HG03558 (cell line): Measurements from ENCODE around the gene RHPN2.
"Not testable (repeated sequence)": the region's sequence is repeated elsewhere in the genome, so short reads cannot be mapped to it uniquely, and the experiment has no call there.

Experiments used
- ATAC-seq: cut with Tn5 transposase; IDR thresholded peaks from one replicate; pipeline ENCODE4 v1.9.1; 2021; ENCODE audit warnings: moderate number of reproducible peaks; ENCODE audit not compliant: unreplicated experiment; ENCODE audit errors: extremely low read depth

The RHPN2 gene

DNA sequence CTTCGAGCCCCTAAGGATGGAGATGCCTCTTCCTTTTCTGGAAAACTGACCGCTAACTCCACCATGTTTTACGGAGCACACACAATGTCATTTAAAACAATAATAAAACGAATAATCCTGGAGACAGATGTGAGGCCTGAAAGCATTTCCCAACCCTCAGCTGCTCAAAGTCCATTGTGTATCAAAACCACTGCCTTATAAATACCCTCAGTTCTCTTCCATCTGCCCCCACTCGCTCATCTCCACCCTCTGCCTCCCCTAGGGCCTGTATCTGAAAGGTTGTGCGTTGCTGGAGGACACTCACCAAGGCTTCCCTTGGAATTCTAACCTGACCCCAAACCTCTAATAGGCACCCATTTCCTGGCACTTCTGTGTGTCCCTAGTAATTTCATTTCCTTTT is 82.2 kb downstream of the RHPN2 start:
- not testable (repeated sequence) for ATAC-seq

DNA sequence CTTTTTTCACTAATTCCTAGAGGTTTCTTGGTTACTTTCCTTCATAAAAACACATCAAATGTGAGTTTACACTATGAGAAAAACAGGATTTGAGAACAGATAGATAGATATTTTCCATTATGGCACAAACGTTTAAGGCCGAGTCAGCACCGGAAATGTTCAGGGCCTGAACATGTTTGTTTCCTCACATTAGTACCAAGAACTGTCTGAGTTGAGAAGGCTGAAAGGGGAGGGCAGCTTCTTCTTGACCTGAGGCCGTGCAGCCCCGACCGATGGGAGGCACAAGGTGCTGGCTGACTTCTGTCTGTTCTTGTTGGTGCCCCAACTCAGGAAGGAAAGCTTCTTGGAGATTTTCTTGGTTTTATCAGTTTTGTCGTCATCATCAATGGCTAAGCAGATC is 84.9 kb downstream of the RHPN2 start:
- not testable (repeated sequence) for ATAC-seq

DNA sequence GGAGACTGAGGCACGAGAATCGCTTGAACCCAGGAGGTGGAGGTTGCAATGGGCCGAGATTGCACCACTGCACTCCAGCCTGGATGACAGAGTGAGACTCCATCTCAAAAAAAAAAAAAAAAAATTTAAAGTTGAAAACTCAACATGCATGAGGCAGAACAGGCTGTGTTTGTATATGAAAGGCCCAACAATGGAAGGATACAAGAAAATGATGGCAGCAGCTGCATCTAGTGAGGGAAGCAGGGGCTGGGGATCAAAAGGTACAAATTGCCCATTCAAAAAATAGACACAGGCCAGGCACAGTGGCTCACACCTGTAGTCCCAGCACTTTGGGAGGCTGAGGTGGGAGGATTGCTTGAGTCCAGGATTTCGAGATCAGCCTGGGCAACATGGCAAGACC is 86.9 kb downstream of the RHPN2 start:
- ATAC-seq, result not testable (repeated sequence)

DNA sequence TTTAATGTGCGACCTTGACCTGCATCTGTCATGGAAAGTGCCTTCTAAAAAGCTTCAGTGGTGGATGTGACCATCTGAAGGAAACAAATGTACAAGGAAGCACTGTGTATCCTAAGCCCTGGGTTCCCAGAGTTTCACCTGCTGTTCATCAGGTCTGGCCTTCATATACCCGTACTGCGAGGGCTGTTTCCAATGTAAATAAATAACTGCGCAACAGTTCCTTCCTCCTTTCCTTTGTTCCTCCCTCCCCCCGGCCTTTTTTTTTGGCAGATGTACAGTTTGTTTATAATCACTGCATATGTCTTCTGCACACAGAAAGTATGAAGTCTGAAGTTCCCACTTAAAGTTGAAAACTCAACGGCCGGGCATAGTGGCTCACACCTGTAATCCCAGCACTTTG is 87.4 kb downstream of the RHPN2 start:
- ATAC-seq, result no peak

DNA sequence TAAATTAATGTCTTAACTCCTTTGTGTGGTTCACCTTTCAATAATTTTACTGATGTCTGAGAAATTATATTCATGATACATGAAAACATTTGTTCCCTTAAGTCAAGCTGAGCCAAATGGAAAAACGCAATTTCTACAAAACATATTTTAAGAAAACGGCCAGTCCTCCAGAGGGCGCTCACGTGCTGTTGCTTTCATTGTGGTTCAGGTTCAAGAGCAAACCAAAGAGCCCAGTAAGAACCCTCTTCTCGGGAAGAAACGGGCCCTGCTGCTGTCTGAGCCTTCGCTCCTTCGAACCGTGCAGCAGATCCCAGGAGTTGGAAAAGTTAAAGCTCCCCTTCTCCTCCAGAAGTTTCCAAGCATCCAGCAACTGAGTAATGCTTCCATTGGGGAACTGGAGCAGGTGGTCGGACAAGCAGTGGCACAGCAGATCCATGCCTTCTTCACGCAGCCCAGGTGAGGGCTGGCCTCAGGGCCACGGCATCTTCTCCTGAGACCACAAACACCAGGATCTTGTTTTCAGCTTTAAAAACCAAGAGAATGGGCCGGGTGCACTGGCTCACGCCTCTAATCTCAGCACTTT is 88.4 kb downstream of the RHPN2 start:
- no peak for ATAC-seq

DNA sequence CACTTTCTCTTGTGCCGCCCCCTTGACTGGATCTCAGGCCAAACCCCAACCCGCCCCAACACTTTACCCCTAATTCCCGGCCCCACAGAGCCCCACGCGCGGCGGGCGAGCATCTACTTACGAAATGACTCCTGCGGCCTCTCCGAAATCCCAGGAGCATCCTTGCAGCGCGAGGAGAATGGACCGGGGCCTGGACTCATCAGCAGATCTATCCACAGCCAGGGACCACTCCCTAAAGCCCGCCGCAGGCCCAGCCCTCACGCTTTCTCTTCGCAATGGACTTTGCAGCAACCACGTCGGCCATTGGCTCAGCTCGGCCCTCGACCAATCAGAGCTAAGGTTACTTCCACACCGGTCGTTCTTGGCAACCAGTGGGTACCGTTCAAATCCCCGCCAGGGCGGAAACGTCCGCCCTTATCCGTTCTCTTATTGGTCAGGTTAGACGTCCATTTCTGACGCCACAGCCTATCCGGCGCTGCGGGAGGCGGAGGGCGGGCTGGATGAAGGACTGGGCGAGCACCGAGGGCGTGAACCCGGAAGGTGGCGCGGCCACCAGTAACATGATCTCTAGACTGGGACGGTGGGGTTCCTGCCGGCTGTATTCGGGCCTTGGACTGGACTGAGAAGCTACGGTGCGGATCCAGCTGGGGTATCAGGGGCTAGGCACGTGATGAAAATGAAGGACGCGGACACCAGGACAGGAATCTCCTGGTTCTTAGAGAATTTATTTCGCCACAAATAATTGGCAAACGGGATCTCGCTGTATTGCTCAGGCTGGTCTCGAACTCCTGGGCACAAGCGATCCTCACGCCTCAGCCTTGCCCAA is 92.8 kb downstream of the RHPN2 start, which contains the start of the genes CEP89 and FAAP24:
Gene CEP89, minus strand, starts transcription at position 244 of the 826 bp plus-strand sequence. Its CDS starts 84 bp downstream, at position 160.
Gene FAAP24, plus strand, starts transcription at position 528 of the 826 bp plus-strand sequence. CDS start 955 bp downstream, outside the sequence.
- peak; percentile 97 for ATAC-seq

DNA sequence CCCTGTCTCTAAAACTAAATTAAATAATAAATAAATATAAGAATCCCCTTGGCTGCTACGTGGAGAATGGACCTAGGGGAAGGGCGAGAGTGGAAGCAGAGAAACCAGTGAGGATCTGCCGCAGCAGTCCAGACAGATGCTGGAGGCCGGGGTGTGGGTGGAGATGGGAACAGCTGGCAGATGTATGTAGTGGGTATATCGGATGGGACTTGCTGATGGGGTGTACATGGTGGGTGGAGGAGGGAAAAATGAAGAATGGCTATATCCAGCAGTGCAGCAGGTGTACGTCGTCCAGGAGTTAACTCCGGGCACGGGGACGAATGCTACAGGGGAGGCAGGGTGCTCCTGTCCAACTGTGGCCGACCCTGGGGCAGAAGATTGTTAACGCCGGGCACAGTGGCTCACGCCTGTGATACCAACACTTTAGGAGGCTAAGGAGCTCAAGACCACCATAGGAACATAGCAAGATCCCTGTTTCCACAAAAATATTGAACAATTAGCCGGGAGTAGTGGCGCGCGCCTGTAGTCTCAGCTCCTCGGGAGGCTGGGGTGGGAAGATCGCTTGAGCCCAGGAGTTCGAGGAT is 93.6 kb downstream of the RHPN2 start:
- no peak for ATAC-seq

DNA sequence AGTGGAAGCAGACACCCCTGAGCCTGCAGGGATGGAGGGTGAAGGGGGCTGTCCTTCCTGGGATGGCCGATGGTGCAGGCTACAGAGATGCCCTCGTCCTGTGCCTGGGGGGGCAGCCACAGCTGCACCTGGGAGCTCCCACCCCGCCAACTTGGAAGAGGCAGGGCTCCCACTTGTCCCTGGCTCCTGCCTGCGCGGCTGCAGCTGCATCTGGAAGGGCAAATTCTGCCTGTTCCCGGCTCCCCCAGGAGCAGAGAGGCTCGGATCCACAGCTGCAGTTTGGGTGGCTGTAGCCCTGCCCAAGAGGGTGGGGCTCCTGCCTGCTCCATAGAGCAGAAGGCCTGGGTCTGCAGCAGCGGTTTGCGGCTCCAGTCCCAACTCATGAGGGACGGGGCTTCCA is 95.1 kb downstream of the RHPN2 start:
- no peak for ATAC-seq

DNA sequence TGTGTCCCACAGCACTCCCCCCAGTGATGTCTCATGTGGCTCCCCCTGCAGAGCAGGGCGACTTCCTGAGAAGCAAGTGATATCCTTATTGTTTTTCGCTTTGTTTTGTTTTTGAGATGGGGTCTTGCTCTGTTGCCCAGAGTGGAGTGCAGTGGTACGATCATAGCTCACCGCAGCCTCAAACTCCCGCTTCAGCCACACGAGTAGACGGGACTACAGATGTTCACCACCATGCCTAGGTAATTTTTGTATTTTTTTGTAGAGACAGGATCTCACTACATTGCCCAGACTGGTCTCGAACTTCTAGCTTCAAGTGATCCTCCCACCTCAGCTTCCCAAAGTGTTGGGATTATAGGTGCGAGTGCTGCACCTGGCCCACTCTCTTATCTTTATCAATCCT is 97.9 kb downstream of the RHPN2 start:
- ATAC-seq, result no peak

DNA sequence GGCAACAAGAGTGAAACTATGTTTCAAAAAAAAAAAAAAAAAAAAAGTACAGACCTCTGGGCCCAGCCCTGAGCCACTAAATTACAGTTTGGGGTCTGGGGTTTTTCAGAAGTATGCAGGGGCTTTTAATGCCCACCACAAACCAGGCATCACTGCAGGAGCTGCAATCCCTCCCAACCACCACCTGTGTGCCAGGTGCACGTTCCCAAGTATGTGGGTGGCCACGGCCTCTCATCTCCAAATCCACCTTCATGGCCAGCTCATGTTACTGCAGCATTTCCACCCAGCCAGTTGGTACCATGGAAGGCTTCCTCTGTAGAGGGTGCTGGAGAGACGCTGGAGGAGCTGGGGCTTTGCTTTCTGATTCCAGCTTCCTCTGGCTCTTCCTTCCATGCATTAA is 119.4 kb downstream of the RHPN2 start:
- no peak for ATAC-seq

DNA sequence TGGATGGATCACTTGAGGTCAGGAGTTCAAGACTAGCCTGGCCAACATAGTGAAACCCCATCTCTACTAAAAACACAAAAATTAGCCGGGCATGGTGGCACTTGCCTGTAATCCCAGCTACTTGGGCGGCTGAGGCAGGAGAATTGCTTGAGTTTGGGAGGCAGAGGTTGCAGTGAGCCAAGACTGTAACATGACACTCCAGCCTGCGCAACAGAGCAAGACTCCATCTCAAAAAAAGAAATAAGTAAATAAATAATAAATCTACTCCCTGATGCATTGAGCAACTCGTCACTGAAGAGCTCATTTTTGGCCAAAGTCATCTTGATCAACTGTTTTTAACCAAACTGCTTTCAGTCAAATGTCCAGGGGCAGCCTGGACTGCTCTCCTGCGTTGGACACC is 123.4 kb downstream of the RHPN2 start:
- ATAC-seq, result not testable (repeated sequence)

DNA sequence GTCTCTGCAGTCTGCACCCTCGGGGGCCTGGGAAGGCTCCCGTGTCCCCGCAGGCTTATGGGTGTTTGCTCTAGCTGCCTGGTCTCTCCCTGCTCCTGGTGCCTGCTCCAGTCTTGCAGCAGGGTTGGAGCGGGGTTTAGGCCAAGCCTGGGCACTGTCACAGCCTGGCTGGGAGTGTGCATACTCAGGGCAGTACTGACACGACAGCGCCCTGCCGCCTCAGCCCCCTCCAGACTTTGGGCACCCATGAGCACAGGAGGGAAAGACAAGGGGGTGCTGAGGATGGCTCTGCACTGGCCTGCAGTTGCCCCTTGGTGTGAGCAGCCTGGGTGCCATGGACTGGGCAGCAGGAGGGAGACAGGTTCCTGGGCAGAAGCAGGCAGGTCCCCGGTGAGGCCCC is 128.6 kb downstream of the RHPN2 start:
- no peak for ATAC-seq

DNA sequence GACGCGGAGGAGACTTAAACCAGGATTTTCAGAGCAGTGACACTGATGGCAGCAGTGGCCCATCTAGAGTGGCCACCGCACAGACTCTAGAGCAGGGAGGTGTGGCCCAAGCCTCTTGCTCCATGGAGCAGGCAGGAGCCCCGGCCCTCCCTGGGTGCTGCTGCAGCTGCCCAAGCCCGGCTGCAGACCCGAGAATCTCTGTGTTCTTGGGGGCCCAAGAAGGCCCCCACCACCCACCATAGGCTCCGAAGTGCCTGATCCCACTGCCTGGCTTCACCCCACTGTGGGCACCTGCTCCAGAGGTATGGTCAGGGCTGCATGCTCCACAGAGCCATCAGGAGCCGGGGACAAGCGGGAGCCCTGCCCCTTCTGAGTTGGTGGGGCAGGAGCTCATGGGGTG is 129.1 kb downstream of the RHPN2 start:
- no peak for ATAC-seq

DNA sequence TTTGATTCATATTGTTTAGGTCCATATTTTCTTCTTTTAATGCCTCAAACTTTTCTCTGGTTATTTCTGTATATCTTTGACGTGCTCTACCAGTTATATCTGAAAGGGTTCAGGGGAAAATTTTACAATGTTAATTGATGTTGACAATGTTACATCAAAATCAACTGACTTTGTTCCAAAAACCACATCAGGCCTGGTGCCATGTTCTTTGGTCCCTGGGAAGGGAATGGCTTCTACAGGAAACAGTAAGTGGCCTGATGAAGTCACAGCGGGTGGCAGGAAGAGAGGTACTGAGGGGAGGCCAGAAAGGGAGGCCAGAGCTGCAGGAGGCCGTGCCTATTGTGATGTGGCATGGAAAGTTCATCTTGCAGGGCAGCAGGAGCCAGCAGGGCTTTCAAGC is 131.1 kb downstream of the RHPN2 start:
- ATAC-seq, result no peak

DNA sequence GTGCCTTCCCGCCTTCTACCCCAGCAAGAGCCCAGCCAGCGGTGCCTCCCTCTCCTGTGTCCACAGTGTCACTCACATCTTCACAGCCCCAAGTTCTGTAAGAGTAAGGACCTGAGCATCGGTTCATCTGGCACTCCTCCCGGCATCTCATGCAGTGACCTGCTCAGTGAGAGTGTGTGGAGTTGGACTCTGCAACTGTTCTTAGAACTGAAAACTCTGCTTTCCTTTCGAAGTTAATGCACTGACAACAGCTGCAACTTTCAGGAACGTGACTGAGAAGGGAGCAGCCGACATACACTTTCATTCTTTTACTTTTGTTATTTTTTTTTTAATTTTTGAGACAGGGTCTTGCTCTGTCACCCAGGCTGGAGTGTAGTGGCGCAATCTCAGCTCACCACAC is 134.1 kb downstream of the RHPN2 start:
- ATAC-seq, result no peak

DNA sequence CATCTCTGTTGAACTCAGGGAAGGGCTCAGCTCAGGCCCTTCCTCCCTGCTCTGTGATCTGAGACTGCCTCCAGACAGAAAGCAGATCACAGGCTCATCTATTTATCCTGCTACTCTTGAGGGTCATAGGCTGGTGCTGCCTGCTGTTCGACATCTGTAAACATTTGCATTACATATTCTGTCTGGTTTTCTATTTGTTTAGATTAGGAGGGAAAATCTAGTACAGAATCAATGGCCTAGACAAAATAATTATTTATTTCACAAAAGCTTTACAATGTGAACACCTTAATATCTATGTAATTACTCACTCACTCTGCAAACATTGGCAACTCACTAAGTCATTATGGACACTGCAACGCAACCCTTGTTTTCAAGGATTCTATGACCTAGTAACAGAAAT is 135.9 kb downstream of the RHPN2 start:
- no peak for ATAC-seq
